SK-N-SH (cell line): Measurements from ENCODE around the gene TTYH3. TPM values are rescaled to one million over a fixed set of nuclear protein-coding genes. Genes with fewer than 3 reads are reported as not detected.

Experiments
- CTCF ChIA-PET: fragments of 300-600, 350-600 bp; formaldehyde crosslinking; extraction: SDS; loops from one replicate; lab custom pipeline; 2021; lab: Yijun Ruan, JAX
- POLR2A ChIA-PET: fragments of 350-600 bp; sonication (Branson Sonifier 250); formaldehyde crosslinking; extraction: SDS; loops from one replicate; lab custom pipeline; 2020; ENCODE audit warnings: antibody characterized with exemption, inconsistent platforms; lab: Yijun Ruan, JAX
- DNase-seq: peaks from one replicate; pipeline ENCODE4 v3.0.0; 2012
- H2AFZ ChIP-seq: fragments of 200-600 bp; sonication (generic); 2 replicates; pipeline ENCODE4 v1.8.1; 2016; ENCODE audit warnings: antibody characterized with exemption, mild to moderate bottlenecking, low read depth
- H3F3A ChIP-seq: fragments of 200-600 bp; sonication (generic); replicated peaks from 2 replicates; pipeline ENCODE3; 2016; ENCODE audit warnings: antibody characterized with exemption, mild to moderate bottlenecking; ENCODE audit not compliant: insufficient read depth
- H3K27ac ChIP-seq, 2 experiments: fragments of 200-500 bp in 1 of 2; fragments of 200-600 bp in 1 of 2; sonication (Bioruptor generic) in 1 of 2; sonication (generic), shearing (Covaris generic) in 1 of 2; 2 replicates each; pipeline versions ENCODE4 v1.5.1 to v1.6.1; 2014 to 2016; ENCODE audit warnings: low read depth in 2 of 2, inconsistent platforms in 1 of 2, low read length in 1 of 2, mild to moderate bottlenecking in 1 of 2, mixed read lengths in 1 of 2
- H3K27me3 ChIP-seq: fragments of 200-600 bp; sonication (generic), shearing (Covaris generic); 2 replicates; pipeline ENCODE4 v1.6.1; 2016; ENCODE audit warnings: mixed run types; ENCODE audit not compliant: insufficient read depth
- H3K36me3 ChIP-seq, 2 experiments: fragments of 200-500 bp in 1 of 2; fragments of 200-600 bp in 1 of 2; sonication (Bioruptor generic) in 1 of 2; sonication (generic) in 1 of 2; replicated peaks in 1 of 2; 2 replicates each; pipeline versions ENCODE3 to v1.5.1; 2014 to 2016; ENCODE audit warnings: low read length in 1 of 2, mild to moderate bottlenecking in 1 of 2; ENCODE audit not compliant: insufficient read depth in 2 of 2, control insufficient read depth in 1 of 2
- H3K4me1 ChIP-seq, 2 experiments: fragments of 200-500 bp in 1 of 2; fragments of 200-600 bp in 1 of 2; sonication (Bioruptor generic) in 1 of 2; sonication (generic), shearing (Covaris generic) in 1 of 2; 2 replicates each; pipeline versions ENCODE4 v1.5.1 to v1.6.1; 2014 to 2016; ENCODE audit warnings: low read depth in 1 of 2, low read length in 1 of 2, mixed run types in 1 of 2; ENCODE audit not compliant: insufficient read depth in 2 of 2, control insufficient read depth in 1 of 2
- H3K4me2 ChIP-seq: fragments of 200-600 bp; sonication (generic), shearing (Covaris generic); 2 replicates; pipeline ENCODE4 v1.6.1; 2017; ENCODE audit warnings: mixed run types
- H3K4me3 ChIP-seq, 2 experiments: fragments of 200-500 bp in 1 of 2; fragments of 200-600 bp in 1 of 2; sonication (Bioruptor generic) in 1 of 2; sonication (generic), shearing (Covaris generic) in 1 of 2; 2 replicates each; pipeline versions ENCODE4 v1.5.1 to v1.8.1; 2014 to 2016; ENCODE audit warnings: low read depth in 2 of 2, inconsistent platforms in 1 of 2, low read length in 1 of 2, mild to moderate bottlenecking in 1 of 2, mixed read lengths in 1 of 2, moderate library complexity in 1 of 2
- H3K79me2 ChIP-seq: fragments of 200-600 bp; sonication (generic); 2 replicates; pipeline ENCODE4 v1.8.1; 2017; ENCODE audit warnings: mild to moderate bottlenecking; ENCODE audit not compliant: insufficient read depth
- H3K9ac ChIP-seq: fragments of 200-600 bp; sonication (generic); 2 replicates; pipeline ENCODE4 v1.6.1; 2017; ENCODE audit warnings: mixed run types
- H3K9me2 ChIP-seq: fragments of 200-600 bp; sonication (generic); 2 replicates; pipeline ENCODE4 v1.6.1; 2017; ENCODE audit warnings: mixed run types
- H3K9me3 ChIP-seq: fragments of 200-600 bp; sonication (generic); 2 replicates; pipeline ENCODE4 v1.6.1; 2017; ENCODE audit warnings: mixed run types, mild to moderate bottlenecking, moderate library complexity
- H4K20me1 ChIP-seq: fragments of 200-600 bp; sonication (generic); 2 replicates; pipeline ENCODE4 v1.6.1; 2017; ENCODE audit warnings: mild to moderate bottlenecking, mixed run types; ENCODE audit not compliant: insufficient read depth
- CHD2 ChIP-seq: fragments of 150-350 bp; IDR thresholded peaks from 2 replicates; pipeline ENCODE4 v1.6.1; 2018; ENCODE audit warnings: low read length; ENCODE audit not compliant: partially characterized antibody
- EZH2phosphoT487 ChIP-seq: fragments of 200-600 bp; sonication (generic); IDR thresholded peaks from 2 replicates; pipeline ENCODE4 v1.6.1; 2017; ENCODE audit warnings: low read depth, mixed run types, mild to moderate bottlenecking, antibody characterized with exemption, moderate library complexity, borderline replicate concordance
- FOXJ3 ChIP-seq: sonication (generic); formaldehyde crosslinking; IDR thresholded peaks from 2 replicates; pipeline ENCODE4 v1.5.1; 2020; ENCODE audit warnings: mild to moderate bottlenecking, missing genetic modification reagents
- FOXM1 ChIP-seq: IDR thresholded peaks from 2 replicates; pipeline ENCODE4 v1.4.0; 2012; ENCODE audit warnings: low read depth, mild to moderate bottlenecking
- GATA2 ChIP-seq: sonication (generic); formaldehyde crosslinking; IDR thresholded peaks from 2 replicates; pipeline ENCODE4 v1.5.0; 2020; ENCODE audit warnings: mild to moderate bottlenecking, missing genetic modification reagents
- MXI1 ChIP-seq: IDR thresholded peaks from 2 replicates; pipeline ENCODE4 v1.6.1; 2012; ENCODE audit warnings: mild to moderate bottlenecking, low read depth, low read length, improper control_type of control experiment
- NRF1 ChIP-seq: IDR thresholded peaks from 2 replicates; pipeline ENCODE4 v1.6.1; 2012; ENCODE audit warnings: low read depth, mild to moderate bottlenecking, low read length
- POLR2AphosphoS5 ChIP-seq: IDR thresholded peaks from 2 replicates; pipeline ENCODE4 v1.6.1; 2012; ENCODE audit warnings: low read depth, low read length
- RAD21 ChIP-seq: IDR thresholded peaks from 2 replicates; pipeline ENCODE4 v1.6.1; 2012; ENCODE audit warnings: mild to moderate bottlenecking, low read length
- RCOR1 ChIP-seq: fragments of 150-350 bp; IDR thresholded peaks from 2 replicates; pipeline ENCODE4 v1.6.1; 2017; ENCODE audit warnings: antibody characterized with exemption, low read length
- REST ChIP-seq: IDR thresholded peaks from 2 replicates; pipeline ENCODE4 v1.6.1; 2012; ENCODE audit warnings: mild to moderate bottlenecking, low read depth, low read length, moderate library complexity
- RXRA ChIP-seq: IDR thresholded peaks from 2 replicates; pipeline ENCODE4 v1.4.0; 2012; ENCODE audit warnings: low read depth, mild to moderate bottlenecking, borderline replicate concordance
- SIN3A ChIP-seq: IDR thresholded peaks from 2 replicates; pipeline ENCODE4 v1.6.1; 2012; ENCODE audit warnings: low read depth, mild to moderate bottlenecking, low read length, moderate library complexity, borderline replicate concordance
- TEAD4 ChIP-seq: IDR thresholded peaks from 2 replicates; pipeline ENCODE4 v1.4.0; 2012; ENCODE audit warnings: mild to moderate bottlenecking, borderline replicate concordance; ENCODE audit not compliant: insufficient read depth
- USF2 ChIP-seq: fragments of 150-350 bp; IDR thresholded peaks from 2 replicates; pipeline ENCODE4 v1.6.1; 2017; ENCODE audit warnings: antibody characterized with exemption, low read length, low read depth, borderline replicate concordance
- YY1 ChIP-seq: IDR thresholded peaks from 2 replicates; pipeline ENCODE4 v1.4.0; 2012; ENCODE audit warnings: low read depth, mild to moderate bottlenecking
- WGBS: methylation state at CpG from one replicate; pipeline ENCODE4 v1.1.6; 2017; ENCODE audit warnings: low lambda C conversion rate; 5-methylcytosine and 5-hydroxymethylcytosine counted together
- polyA plus RNA-seq, 3 experiments: library from polyadenylated mRNA; depleted of rRNA; stranded (reverse); fragments of >200 nt; gene quantifications; 2 replicates each; pipeline ENCODE4 v1.2.3, GENCODE V29; 2012
- TF ChIP-seq, protein P1 (sequence below): fragments of 200-600 bp; sonication (generic); IDR thresholded peaks from 2 replicates; pipeline ENCODE4 v1.6.1; 2017; ENCODE audit warnings: antibody characterized with exemption, mild to moderate bottlenecking, moderate library complexity

The TTYH3 gene
- polyA plus RNA-seq, 1 of the 3 experiments (the other 2 are of a cell fraction) = 105 TPM

DNA sequence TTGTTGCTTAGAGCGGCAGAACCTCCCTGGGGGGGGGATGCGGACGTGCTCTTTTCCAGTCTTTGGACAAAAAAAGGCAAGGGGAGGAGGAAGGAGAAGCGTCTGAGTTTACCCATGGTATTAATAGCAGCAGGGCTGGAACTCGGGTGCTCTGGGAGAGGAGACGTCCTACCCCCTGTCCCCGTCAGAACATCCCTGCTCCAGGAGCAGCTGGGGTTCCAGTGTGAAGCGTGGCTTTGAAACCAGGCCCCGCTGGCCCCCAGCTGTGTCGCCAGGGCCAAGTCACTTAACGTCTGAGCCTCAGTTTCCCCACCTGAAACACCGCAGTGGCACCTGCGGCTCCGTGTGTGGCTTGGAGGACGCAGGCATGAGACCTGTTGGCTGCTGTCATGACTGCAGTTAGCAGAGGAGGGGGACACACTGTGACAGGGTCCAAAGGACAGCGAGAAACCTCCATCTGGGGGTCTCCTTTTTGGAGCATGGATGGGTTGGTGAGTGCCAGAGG, 57.6 kb downstream of the TTYH3 start (continued):
- TF ChIP-seq USF2 (no peak), GATA2 (no peak), RXRA (no peak), RAD21 (no peak), TEAD4 (no peak), CHD2 (no peak), POLR2AphosphoS5 (no peak)

DNA sequence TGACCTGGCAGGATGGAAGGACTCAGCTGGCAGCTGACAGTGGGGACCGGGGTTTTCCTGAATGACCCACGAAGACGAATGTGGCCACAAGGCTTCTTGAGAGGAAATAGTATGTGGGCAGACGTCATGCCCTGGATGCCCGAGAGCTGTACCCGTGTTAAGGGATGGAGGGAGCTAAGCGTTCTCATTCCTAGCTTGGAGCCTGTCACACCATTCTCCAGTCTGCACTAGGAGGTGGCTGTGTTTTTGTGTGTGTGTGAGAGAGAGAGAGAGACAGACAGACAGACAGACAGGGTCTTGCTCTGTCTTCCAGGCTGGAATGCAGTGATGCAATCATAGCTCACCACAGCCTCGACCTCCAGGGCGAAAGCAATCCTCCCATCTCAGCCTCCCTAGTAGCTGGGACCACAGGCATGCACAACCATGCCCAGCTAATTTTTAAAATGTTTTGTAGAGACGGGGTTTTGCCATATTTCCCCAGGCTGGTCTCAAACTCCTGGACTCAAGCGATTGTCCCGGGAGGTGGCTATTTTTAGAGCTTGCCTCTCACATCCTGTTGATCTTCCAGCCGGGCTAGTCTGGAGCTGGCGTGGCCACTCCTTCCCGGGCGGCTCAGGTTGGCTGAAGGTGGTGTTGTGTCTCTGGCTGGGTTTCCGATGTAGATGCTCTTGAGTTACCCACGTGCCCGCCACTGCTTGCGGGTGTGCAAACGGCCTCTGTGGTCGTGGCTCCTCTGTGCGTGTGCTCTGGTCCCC, 58.3 kb downstream of the TTYH3 start:
- H3K27me3 ChIP-seq = peaks cover 21% of the 10 kb centered on the region
- ChIA-PET POLR2A (interaction anchor here (0.7 kb wide), 1 partner anchor 1322 kb away, joined by 5 read pairs; no protein-coding TSS in a partner anchor), CTCF (interaction anchor here (0.6 to 15.8 kb wide), 11 partner anchors 9 to 239 kb away, joined by 3 to 204 read pairs (median 4); no protein-coding TSS in a partner anchor)
- H3K4me3 ChIP-seq = no peak overlapping the region
- TF ChIP-seq FOXJ3 (CRISPR knock-in tag) = no peak
- no peaks in the 10 kb centered on the region for H3K9me2 ChIP-seq
- H3K9ac ChIP-seq = no peak overlapping the region
- WGBS = 75% methylated on average over 15 of the region's 23 CpGs
- H3K79me2 ChIP-seq = no peaks in the 10 kb centered on the region
- no peaks in the 10 kb centered on the region for H3K36me3 ChIP-seq
- no peak overlapping the region for H2AFZ ChIP-seq
- no peaks in the 10 kb centered on the region for H3F3A ChIP-seq
- DNase-seq = no peak
- H3K9me3 ChIP-seq = no peaks in the 10 kb centered on the region
- H4K20me1 ChIP-seq = no peaks in the 10 kb centered on the region
- H3K27ac ChIP-seq = no peak overlapping the region
- peaks cover 7 to 16% of the 10 kb centered on the region in 2 experiments; a peak in 3 of 4 replicates for H3K4me1 ChIP-seq
- H3K4me2 ChIP-seq = no peak overlapping the region

- no peaks in the 10 kb centered on the region for H3K9me2 ChIP-seq
- H4K20me1 ChIP-seq = no peaks in the 10 kb centered on the region
- no peak overlapping the region for H3K4me3 ChIP-seq
- no peaks in the 10 kb centered on the region for H3K9me3 ChIP-seq
- peaks cover 7 to 16% of the 10 kb centered on the region in 2 experiments; a peak in 3 of 4 replicates for H3K4me1 ChIP-seq
- H3K4me2 ChIP-seq = no peak overlapping the region
- 94% methylated on average over 18 of the region's 18 CpGs for WGBS
- H2AFZ ChIP-seq = no peak overlapping the region
- no peak overlapping the region for H3K27ac ChIP-seq
- CTCF ChIA-PET = interaction anchor here (2.8 to 15.8 kb wide), 2 partner anchors 11 to 21 kb away, joined by 21 to 204 read pairs; no protein-coding TSS in a partner anchor
- POLR2A ChIA-PET = interaction anchor here (0.7 kb wide), 1 partner anchor 1321 kb away, joined by 5 read pairs; no protein-coding TSS in a partner anchor
- no peak for DNase-seq
- no peaks in the 10 kb centered on the region for H3K79me2 ChIP-seq
- no peak overlapping the region for H3K9ac ChIP-seq
- peaks cover 21% of the 10 kb centered on the region for H3K27me3 ChIP-seq
- H3K36me3 ChIP-seq = no peaks in the 10 kb centered on the region
- H3F3A ChIP-seq = no peaks in the 10 kb centered on the region
- TF ChIP-seq GATA2 (no peak), FOXM1 (no peak), POLR2AphosphoS5 (no peak), MXI1 (no peak), YY1 (no peak), RCOR1 (no peak), SIN3A (no peak), NRF1 (no peak), EZH2phosphoT487 (no peak), REST (no peak)
- TF ChIP-seq, protein P1, sequence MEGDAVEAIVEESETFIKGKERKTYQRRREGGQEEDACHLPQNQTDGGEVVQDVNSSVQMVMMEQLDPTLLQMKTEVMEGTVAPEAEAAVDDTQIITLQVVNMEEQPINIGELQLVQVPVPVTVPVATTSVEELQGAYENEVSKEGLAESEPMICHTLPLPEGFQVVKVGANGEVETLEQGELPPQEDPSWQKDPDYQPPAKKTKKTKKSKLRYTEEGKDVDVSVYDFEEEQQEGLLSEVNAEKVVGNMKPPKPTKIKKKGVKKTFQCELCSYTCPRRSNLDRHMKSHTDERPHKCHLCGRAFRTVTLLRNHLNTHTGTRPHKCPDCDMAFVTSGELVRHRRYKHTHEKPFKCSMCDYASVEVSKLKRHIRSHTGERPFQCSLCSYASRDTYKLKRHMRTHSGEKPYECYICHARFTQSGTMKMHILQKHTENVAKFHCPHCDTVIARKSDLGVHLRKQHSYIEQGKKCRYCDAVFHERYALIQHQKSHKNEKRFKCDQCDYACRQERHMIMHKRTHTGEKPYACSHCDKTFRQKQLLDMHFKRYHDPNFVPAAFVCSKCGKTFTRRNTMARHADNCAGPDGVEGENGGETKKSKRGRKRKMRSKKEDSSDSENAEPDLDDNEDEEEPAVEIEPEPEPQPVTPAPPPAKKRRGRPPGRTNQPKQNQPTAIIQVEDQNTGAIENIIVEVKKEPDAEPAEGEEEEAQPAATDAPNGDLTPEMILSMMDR = no peak
These were observed 59.4 kb downstream of the TTYH3 start for GRCh38 chr7:2691011-2691707.
